T-helper 1 cell treated with Interleukin-12 subunit alpha and Interleukin-12 subunit beta and Interleukin-4 antibody, amounts not matched to agents 30 μg/mL and 1 μg/mL, for 36 hours (primary cell): ENCODE measurements around the gene ZNF281.
"Not testable (repeated sequence)": the region's sequence is repeated elsewhere in the genome, so short reads cannot be mapped to it uniquely, and the experiment has no call there.

Experiments
- H3K27ac Mint-ChIP-seq: one replicate; pipeline ENCODE4 v1.8.0; 2021; ENCODE audit warnings: mild to moderate bottlenecking, mixed read lengths
- H3K27me3 Mint-ChIP-seq: one replicate; pipeline ENCODE4 v1.8.0; 2021; ENCODE audit warnings: low read depth, mixed read lengths
- H3K36me3 Mint-ChIP-seq: one replicate; pipeline ENCODE4 v1.8.0; 2021; ENCODE audit warnings: low read depth, mixed read lengths
- H3K4me1 Mint-ChIP-seq: one replicate; pipeline ENCODE4 v1.8.0; 2021; ENCODE audit warnings: low read depth, mixed read lengths
- H3K4me3 Mint-ChIP-seq: one replicate; pipeline ENCODE4 v1.8.0; 2021; ENCODE audit warnings: mild to moderate bottlenecking, moderate library complexity, mixed read lengths
- H3K9me3 Mint-ChIP-seq: one replicate; pipeline ENCODE4 v1.8.0; 2021; ENCODE audit warnings: mixed read lengths

ZNF281 gene

DNA sequence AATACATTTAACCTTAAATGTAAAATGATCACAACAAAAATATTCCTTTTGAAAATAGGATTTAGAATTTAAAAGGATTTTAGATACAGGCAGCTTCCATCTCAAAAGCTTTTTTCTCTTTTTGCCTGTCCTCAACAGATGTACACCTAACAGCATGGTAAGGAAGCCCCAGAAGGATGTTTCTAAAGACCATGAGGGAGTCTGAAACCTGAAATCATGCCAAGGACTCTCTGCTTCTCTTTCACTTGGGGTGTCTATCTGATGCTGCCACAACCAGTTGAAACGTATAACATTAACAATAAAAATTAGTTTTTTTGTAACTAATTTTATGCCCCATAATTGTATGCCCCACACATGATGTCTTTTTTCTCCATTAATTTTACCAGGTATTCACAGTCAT is 5.4 kb upstream of the ZNF281 start:
- Mint-ChIP-seq H3K4me3 (no peak overlapping the region), H3K4me1 (peaks cover 8% of the 10 kb centered on the region), H3K27ac (no peak overlapping the region), H3K27me3 (peaks cover 9% of the 10 kb centered on the region), H3K9me3 (no peaks in the 10 kb centered on the region), H3K36me3 (no peaks in the 10 kb centered on the region)

DNA sequence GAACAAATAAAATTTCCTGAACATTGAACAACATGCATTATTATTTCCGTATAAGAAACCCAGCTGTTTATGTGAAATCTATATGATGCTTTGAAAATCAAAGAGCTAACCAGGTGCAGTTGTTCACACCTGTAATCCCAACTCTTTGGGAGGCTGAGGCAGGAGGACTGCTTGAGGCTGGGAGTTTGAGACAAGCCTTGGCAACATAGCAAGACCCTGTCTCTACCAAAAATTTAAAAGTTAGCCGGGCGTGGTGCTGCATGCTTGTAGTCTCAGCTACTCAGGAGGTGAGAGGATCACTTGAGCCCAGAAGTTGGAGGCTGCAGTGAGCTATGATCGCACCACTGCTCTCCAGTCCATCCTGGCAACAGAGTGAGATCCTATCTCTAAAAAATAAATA is 4.8 kb upstream of the ZNF281 start:
- H3K9me3 Mint-ChIP-seq, result no peaks in the 10 kb centered on the region
- H3K36me3 Mint-ChIP-seq, result peaks cover 2% of the 10 kb centered on the region
- H3K27me3 Mint-ChIP-seq, result peaks cover 9% of the 10 kb centered on the region

DNA sequence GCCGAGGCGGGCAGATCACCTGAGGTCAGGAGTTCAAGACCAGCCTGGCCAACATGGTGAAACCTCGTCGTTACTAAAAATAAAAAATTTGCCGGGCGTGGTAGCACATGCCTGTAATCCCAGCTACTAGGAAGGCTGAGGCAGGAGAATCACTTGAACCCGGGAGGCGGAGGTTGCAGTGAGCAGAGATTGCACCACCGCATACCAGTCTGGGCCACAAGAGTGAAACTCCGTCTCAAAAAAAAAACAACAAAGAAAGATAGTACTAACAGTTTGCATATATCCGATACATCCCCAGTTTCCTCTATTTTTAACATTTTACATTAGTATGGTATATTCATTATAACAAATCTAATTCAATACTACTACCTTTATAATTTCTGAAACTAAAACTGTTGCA is 3.9 kb upstream of the ZNF281 start:
- H3K9me3 Mint-ChIP-seq, H3K27me3 Mint-ChIP-seq, H3K4me3 Mint-ChIP-seq, H3K27ac Mint-ChIP-seq, H3K36me3 Mint-ChIP-seq: not testable (repeated sequence)
- H3K4me1 Mint-ChIP-seq, result peaks cover 16% of the 10 kb centered on the region

More for the DNA sequence above, 4.8 kb upstream of the ZNF281 start:
- H3K4me1 Mint-ChIP-seq, result peaks cover 12% of the 10 kb centered on the region
- H3K4me3 Mint-ChIP-seq, result no peak overlapping the region
- no peak overlapping the region for H3K27ac Mint-ChIP-seq

- Mint-ChIP-seq H3K4me3 (no peak overlapping the region), H3K27me3 (peaks cover 9% of the 10 kb centered on the region), H3K4me1 (peaks cover 30% of the 10 kb centered on the region), H3K9me3 (no peaks in the 10 kb centered on the region), H3K36me3 (peaks cover 27% of the 10 kb centered on the region), H3K27ac (no peak overlapping the region)
Measured at GRCh38 chr1:200411406-200412257, 1.8 kb upstream of the ZNF281 start.

DNA sequence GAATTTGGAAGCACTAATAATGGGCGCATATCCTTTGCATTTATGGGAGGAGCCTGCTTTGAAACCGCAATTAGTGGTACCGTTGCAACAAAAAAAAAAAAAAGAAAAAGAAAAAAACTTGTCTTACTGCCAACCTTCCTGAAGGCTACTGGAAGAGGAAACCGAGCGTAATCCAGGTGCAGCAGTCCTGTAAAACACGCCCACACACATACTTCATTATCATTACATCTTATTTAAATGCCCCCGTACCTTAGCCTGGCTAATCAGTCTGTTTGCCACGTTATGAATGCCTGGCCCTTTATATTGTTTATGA is 686 bp upstream of the ZNF281 start:
- Mint-ChIP-seq H3K4me1 (peaks cover 38% of the 10 kb centered on the region), H3K36me3 (peaks cover 36% of the 10 kb centered on the region), H3K27me3 (peaks cover 9% of the 10 kb centered on the region), H3K27ac (peak overlapping the region; percentile 89), H3K4me3 (peak overlapping the region; percentile 97), H3K9me3 (no peaks in the 10 kb centered on the region)

- Mint-ChIP-seq H3K27ac (peak overlapping the region; percentile 89), H3K4me3 (peak overlapping the region; percentile 97), H3K9me3 (no peaks in the 10 kb centered on the region), H3K36me3 (peaks cover 39% of the 10 kb centered on the region), H3K27me3 (peaks cover 9% of the 10 kb centered on the region), H3K4me1 (peaks cover 40% of the 10 kb centered on the region)
Measured at GRCh38 chr1:200409203-200409760, 554 bp downstream of the ZNF281 start.

- Mint-ChIP-seq H3K4me1 (peaks cover 48% of the 10 kb centered on the region), H3K9me3 (no peaks in the 10 kb centered on the region), H3K36me3 (peaks cover 46% of the 10 kb centered on the region), H3K27me3 (no peaks in the 10 kb centered on the region), H3K4me3 (peak overlapping the region; percentile 36), H3K27ac (no peak overlapping the region)
Measured at GRCh38 chr1:200406161-200406797, 3.6 kb downstream of the ZNF281 start.

- peaks cover 46% of the 10 kb centered on the region for H3K36me3 Mint-ChIP-seq
- H3K4me1 Mint-ChIP-seq, result peaks cover 42% of the 10 kb centered on the region
- no peak overlapping the region for H3K4me3 Mint-ChIP-seq
- H3K9me3 Mint-ChIP-seq, result no peaks in the 10 kb centered on the region
- no peaks in the 10 kb centered on the region for H3K27me3 Mint-ChIP-seq
- H3K27ac Mint-ChIP-seq, result no peak overlapping the region
Measured at GRCh38 chr1:200405264-200405663, 4.6 kb downstream of the ZNF281 start.

GRCh38 chr1:200401708-200402107 is 8.1 kb downstream of the ZNF281 start:
- no peaks in the 10 kb centered on the region for H3K9me3 Mint-ChIP-seq
- peaks cover 26% of the 10 kb centered on the region for H3K36me3 Mint-ChIP-seq
- H3K27ac Mint-ChIP-seq, result no peak overlapping the region

GRCh38 chr1:200401263-200401662 is 8.6 kb downstream of the ZNF281 start:
- Mint-ChIP-seq H3K4me3 (no peak overlapping the region), H3K27me3 (no peaks in the 10 kb centered on the region), H3K27ac (no peak overlapping the region), H3K36me3 (peaks cover 23% of the 10 kb centered on the region), H3K9me3 (no peaks in the 10 kb centered on the region), H3K4me1 (peaks cover 19% of the 10 kb centered on the region)

More at GRCh38 chr1:200401708-200402107, 8.1 kb downstream of the ZNF281 start:
- Mint-ChIP-seq H3K4me1 (peaks cover 21% of the 10 kb centered on the region), H3K4me3 (no peak overlapping the region), H3K27me3 (no peaks in the 10 kb centered on the region)

DNA sequence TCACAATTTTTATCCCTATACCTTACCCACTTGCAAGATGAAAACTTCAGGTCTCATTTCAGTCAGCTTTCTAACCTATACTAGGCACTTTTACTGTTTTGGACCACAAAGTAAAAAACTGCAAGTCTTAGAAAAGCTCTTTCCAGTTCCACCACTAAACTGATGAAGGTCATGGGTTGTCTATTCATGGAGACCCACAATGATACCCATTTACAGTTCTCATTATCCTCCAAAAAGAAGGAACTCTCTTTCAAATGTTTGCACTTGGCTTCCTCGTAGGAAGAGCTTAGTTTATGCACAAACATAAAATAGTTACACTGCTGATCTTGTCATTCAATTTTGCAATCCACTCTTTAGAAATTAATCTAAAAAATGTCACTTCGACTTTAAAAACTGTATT is 9.3 kb downstream of the ZNF281 start:
- Mint-ChIP-seq H3K9me3 (no peaks in the 10 kb centered on the region), H3K4me1 (peaks cover 12% of the 10 kb centered on the region), H3K27ac (no peak overlapping the region), H3K36me3 (peaks cover 16% of the 10 kb centered on the region), H3K27me3 (no peaks in the 10 kb centered on the region), H3K4me3 (no peak overlapping the region)

DNA sequence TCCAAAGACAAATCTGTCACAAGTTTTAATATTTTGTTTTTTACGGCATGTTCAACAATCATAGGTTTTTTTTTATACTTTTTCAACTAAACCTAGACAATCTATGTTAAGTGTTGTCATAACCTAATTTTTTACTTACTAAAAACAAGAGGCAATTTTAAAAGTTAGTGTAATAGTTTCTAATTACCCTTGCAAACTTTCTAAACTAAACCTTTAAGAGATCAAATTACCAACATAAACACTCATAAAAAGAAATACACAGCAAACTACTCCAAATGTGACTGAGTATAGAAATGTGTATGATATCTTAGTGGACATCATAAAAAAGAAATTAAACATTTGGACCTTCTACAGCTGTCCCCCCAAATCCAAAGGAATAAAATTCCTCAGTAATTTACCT is 10.0 kb downstream of the ZNF281 start:
- no peaks in the 10 kb centered on the region for H3K27me3 Mint-ChIP-seq
- H3K9me3 Mint-ChIP-seq, result no peaks in the 10 kb centered on the region
- H3K4me1 Mint-ChIP-seq, result peaks cover 10% of the 10 kb centered on the region
- no peak overlapping the region for H3K27ac Mint-ChIP-seq
- H3K4me3 Mint-ChIP-seq, result no peak overlapping the region
- H3K36me3 Mint-ChIP-seq, result peaks cover 14% of the 10 kb centered on the region

GRCh38 chr1:200398373-200398772 is 11.5 kb downstream of the ZNF281 start:
- Mint-ChIP-seq H3K27me3 (no peaks in the 10 kb centered on the region), H3K9me3 (no peaks in the 10 kb centered on the region), H3K36me3 (peaks cover 13% of the 10 kb centered on the region), H3K4me1 (peaks cover 8% of the 10 kb centered on the region), H3K27ac (no peak overlapping the region), H3K4me3 (no peak overlapping the region)

- H3K27ac Mint-ChIP-seq, result no peak overlapping the region
- H3K4me3 Mint-ChIP-seq, result no peak overlapping the region
- H3K36me3 Mint-ChIP-seq, result peaks cover 2% of the 10 kb centered on the region
- peaks cover 2% of the 10 kb centered on the region for H3K4me1 Mint-ChIP-seq
- no peaks in the 10 kb centered on the region for H3K27me3 Mint-ChIP-seq
- no peaks in the 10 kb centered on the region for H3K9me3 Mint-ChIP-seq
Measured at GRCh38 chr1:200392625-200393185, 17.1 kb downstream of the ZNF281 start.

DNA sequence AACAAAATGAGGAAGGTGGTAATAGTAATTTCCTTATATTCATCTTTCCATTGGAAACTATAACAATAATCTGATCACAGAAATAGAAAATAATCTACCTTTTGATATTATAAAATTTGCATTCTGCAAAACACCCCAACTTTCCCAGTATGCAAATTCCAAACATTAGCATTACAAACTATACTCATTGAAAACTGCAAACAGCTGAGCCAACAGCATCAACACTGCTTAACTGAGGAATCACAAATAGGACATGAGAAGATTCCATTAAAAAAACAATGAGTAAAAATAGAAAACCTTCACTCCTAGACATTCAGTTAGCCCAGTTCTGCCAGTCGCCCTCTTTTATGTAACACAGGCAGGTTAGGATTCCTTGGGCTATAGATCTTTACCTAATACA is 18.1 kb downstream of the ZNF281 start:
- Mint-ChIP-seq H3K36me3 (no peaks in the 10 kb centered on the region), H3K4me3 (no peak overlapping the region), H3K27me3 (no peaks in the 10 kb centered on the region), H3K9me3 (no peaks in the 10 kb centered on the region), H3K27ac (no peak overlapping the region), H3K4me1 (no peaks in the 10 kb centered on the region)
